HS-5 (cell line): ENCODE measurements around the gene FLNC.

Source experiments
- DNase-seq: peaks from one replicate; pipeline ENCODE4 v3.0.0-alpha.2; 2012; ENCODE audit warnings: low read depth

Gene FLNC

DNA sequence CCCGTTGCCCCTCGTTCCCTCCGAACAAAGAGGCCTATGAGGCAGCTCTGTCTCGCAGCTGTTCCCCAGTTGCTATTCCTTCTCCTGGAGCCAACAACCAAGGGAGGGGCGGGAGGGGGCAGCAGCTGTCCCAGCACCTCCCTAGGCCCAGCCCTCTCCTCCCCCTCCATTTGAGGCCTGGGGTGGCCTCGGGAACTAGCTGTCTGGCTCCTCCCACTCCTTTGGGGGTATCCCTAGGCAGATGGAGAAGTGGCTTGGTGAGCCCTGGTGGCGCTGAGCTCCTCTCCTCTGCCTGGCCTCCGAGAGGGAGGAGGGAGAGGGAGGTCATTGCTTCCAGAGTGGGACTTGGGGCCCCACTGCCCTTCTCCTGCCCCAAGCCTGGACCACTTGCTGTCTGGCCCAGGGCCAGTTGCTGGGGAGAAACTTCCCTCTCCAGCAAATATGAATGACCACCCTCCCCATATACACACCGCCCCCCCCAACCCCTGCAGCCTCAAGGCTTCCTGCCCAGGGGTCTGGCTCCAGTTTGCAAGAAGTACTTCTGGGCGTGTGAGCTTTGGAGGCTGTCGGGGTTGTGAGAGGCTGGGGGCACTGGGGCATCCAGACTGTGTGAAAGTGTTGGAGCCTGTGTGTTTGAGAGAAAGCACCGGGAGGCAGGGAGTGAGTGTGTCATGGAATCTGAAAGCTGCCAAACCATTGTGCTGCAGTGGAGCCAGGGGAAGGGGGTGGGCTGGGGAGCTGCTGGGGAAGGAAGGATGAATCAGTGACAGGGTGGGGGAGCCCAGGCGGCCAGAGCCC lies 3.1 kb downstream of the FLNC start:
- DNase-seq, result no peak

DNA sequence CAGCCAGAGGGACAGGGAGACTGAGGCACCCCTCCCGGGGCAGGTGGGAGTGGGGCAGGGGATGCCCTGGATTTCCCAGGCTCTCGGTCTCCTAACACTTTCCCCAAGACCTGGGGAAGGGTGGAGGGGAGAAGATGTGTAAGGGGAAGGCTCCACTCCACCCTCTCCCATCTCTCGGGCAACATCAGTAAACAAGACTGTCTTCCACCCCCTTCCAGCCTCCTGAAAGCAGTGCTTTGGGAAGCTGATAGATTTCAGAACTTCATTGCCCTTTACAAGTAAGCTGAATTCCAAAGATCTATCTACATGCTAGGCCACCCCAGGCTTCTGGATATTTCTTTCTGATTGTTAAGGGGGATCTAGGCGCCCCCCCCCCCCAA lies 3.7 kb downstream of the FLNC start:
- no peak for DNase-seq

DNA sequence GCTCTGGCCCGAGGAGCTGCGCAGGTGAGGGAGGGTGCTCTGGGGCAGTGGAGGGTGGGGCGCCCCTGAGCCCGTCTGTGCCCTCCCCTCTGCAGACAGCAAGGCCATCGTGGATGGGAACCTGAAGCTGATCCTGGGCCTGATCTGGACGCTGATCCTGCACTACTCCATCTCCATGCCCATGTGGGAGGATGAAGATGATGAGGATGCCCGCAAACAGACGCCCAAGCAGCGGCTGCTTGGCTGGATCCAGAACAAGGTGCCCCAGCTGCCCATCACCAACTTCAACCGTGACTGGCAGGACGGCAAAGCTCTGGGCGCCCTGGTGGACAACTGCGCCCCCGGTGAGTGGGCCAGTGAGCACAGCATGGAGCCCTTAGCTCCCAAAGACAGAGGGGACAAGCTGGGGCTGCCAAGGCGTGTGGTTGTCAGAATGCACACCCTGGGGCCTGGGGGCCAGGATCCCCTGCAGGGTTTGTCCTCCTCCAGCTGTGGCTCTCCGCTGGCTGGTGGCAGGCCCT lies 5.1 kb downstream of the FLNC start:
- DNase-seq, result no peak

DNA sequence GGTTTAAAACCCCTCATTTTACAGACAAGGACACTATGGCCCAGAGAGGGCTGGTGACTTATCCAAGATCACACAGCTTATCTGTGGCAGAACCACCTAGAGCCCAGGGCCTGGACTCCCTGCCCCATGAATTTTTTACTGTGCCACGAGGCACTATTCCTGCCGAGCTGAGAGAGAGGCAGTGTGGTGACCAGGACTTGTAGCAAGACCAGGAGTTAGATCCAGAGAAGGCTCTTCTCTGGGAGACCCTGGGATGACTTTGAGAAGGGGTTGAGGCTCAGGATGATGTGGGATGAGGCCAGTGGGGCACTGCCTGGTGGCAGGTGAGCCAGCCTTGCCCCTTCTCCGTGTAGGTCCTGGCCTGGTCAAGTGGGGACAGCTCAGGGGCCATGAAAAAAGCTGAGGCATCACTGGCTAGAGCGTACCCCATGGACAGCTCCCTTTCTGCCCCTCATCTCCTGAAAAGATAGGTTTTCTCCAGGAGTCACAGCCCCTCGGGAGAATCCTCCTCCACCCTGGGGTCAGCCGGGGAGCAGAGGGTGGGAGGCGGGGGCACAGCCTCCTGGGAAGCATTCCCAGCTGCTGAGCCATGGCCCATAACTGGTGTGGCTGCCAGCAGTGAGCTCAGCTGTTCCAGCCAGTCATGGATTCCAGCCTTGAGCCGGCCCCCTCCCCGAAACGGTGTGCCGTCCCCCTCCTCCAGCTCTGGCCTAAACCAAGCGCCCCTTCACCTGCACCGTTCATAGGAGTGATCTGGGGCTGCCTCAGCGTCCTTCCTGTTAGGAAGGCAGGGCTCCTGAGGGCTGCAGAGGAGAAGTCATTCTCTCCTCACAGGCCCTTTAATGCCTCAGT lies 5.8 kb downstream of the FLNC start:
- no peak for DNase-seq

DNA sequence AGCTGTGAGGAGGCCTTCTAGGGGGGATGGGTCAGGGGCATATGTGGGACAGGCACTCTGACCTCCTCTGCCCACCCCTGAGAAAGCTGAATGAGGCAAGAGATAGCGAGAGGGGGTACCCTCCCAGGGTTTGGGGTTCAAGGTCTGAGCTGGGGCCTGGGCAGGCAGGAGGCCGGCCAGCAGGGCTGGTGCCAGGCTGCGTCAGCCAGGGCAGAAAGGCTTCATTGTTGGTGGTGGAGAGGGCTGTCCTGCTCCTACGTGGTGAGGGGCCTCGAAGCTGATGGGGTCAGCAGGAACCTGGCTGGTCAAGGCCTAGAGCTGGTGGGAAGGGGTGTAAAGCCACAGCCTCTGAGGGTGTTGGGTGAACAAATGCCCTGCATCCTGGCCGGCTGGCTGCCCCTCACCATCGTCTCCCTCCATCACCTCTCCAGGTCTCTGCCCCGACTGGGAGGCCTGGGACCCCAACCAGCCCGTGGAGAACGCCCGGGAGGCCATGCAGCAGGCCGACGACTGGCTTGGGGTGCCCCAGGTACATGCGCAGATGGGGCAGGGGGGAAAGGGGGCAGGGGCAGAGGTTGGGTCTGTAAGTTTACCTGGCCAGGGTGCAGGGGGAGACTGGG lies 6.6 kb downstream of the FLNC start:
- no peak for DNase-seq

DNA sequence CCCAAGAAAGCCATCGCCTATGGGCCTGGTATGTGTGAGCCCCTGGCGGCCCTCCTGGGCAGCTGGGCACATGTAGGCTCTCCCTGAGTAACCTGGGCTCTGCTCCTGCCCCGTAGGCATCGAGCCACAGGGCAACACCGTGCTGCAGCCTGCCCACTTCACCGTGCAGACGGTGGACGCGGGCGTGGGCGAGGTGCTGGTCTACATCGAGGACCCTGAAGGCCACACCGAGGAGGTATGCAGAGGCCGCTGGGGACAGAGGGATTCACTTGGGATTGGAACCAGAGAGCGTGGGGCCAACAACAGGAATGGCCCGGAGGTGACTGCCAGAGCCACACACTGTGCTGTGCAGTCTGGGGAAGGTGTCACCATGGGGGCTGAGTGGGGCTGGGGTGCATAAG lies 7.3 kb downstream of the FLNC start:
- DNase-seq, result no peak

DNA sequence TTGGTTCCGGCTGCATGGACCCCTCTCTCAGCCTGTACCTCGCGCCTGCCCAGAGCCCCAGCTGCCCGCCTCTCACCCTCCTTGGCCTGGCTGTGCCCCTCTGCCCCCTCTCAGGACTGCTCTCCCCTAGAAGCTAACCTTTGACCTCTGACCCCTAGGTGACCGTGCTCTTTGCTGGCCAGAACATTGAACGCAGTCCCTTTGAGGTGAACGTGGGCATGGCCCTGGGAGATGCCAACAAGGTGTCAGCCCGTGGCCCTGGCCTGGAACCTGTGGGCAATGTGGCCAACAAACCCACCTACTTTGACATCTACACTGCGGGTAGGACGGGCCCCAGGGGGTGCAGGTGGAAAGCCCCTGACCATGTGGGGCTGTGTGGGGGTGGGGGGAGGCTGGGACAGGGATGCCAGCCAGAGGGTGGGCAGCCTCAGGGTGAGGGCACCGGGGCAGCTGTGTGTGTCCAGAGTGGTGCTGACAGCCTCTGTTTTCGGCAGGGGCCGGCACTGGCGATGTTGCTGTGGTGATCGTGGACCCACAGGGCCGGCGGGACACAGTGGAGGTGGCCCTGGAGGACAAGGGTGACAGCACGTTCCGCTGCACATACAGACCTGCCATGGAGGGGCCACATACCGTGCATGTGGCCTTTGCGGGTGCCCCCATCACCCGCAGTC lies 8.0 kb downstream of the FLNC start:
- DNase-seq, result no peak

DNA sequence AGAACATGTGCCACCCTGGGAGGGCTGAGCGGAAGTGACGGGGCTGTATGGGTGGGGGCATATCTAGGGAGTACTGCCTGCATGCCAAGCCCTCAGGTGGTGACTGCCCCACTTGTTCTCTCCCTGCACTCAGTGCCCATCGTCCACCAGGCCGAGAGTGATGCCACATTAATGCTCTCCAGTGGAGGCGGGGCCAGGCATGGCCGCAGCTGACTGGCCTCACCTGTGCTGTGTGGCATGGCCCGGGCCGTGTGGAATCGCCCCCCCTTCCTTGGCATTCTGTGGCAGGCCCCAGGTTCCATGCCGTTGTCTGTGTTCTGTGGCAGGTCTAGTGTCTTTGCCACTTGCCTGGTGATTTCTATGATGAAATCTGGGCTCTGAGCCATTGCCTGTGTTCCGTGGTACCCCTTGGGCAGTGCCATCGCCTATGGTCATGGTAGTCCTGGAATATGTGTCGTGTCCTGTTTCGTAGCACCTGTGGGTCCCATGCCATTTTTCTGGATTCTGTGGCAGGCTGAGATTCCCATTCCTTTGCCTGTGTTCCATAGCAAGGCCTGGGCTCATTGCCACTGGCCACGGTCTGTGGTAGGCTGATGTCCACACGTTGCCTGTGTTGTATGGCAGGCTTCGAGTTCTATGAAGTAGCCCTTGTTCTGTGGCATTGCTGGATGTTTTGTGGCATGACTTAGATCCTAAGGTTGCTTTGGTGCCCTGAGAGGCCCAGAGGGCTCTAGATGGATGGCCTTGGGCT lies 8.9 kb downstream of the FLNC start:
- no peak for DNase-seq

DNA sequence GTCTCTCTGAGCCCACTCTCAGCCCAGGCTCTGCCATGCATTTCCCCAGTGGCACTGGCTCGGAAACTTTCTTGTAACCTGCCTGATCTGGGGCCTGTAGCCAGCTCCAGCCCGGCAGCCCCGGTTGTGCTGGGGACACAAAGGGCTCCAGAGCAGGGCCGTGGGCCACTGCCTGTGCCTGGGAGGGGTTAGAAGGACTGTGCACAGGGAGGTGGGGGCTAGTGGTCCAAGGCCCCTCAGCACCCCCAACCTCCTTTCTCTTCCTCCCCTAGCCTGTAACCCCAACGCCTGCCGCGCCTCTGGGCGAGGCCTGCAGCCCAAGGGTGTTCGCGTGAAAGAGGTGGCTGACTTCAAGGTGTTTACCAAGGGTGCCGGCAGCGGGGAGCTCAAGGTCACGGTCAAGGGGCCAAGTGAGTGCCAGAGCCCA lies 9.6 kb downstream of the FLNC start:
- no peak for DNase-seq

DNA sequence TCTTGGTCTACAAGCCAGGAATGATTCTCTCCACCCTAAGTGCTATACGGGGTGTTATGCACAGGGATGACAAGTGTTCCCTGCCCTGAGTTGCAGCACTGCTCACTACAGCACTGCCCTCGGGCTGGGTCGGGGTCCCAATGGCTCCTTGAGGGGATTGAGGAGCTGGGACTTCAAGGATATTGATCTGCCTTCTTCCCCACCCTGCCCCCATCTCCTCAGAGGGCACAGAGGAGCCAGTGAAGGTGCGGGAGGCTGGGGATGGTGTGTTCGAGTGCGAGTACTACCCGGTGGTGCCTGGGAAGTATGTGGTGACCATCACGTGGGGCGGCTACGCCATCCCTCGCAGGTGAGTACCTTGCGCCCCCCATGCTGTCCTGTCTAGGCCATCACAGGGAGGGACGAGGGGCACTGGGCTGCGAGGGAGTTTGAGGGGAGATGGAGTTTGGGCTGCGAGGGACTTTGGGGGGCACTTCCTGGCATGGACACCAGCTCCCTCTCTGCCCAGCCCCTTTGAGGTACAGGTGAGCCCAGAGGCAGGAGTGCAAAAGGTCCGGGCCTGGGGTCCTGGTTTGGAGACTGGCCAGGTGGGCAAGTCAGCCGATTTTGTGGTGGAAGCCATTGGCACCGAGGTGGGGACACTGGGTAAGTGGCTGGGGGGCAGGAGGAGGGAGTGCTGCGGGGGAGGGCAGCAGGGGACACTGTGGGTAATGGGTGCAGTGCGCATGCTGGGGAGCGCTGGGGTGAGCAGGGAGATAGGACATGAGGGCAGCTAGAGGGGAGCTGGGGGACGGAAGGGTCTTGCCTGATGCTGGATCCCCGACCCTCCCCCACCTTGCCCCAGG lies 10.3 kb downstream of the FLNC start:
- DNase-seq, result no peak

DNA sequence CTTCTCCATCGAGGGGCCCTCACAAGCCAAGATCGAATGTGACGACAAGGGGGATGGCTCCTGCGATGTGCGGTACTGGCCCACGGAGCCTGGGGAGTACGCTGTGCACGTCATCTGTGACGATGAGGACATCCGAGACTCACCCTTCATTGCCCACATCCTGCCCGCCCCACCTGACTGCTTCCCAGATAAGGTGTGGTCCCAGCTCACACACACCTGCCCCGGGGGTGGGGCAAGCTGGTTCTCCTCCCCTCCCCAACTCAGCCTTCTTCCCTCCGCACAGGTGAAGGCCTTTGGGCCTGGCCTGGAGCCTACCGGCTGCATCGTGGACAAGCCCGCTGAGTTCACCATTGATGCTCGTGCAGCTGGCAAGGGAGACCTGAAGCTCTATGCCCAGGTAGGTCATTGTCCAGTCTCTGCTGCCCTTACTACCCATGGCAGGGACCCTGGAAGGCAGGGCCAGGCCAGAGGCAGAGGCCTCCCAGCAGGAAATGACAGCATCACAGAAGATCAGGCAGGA lies 11.0 kb downstream of the FLNC start:
- no peak for DNase-seq

DNA sequence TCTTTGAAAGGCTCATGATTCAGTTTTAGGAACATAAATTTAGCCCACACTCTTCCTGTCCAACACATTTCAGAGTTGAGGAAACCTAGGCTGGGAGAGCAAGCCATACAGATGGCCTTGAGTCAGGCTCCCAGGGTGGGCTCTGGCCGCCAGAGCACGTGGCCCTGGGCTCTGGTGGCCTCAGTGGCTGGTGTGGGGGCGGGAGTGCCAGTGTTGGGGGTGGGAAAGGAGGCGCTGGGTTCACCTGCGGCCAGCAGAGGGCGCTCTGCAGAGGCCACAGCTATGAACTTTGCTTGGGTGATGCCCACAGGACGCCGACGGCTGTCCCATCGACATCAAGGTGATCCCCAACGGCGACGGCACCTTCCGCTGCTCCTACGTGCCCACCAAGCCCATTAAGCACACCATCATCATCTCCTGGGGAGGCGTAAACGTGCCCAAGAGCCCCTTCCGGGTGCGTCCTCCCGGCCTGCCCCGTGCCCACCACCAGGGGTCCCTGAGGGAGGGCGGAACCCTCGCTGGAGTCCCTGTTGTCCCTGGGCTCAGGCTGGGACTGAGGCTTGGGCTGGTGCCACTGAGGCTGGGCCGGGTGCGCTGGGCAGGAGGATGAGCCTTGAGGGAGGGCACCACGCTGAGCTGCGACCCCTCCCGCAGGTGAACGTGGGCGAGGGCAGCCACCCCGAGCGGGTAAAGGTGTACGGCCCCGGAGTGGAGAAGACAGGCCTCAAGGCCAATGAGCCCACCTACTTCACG lies 11.9 kb downstream of the FLNC start:
- DNase-seq, result no peak

DNA sequence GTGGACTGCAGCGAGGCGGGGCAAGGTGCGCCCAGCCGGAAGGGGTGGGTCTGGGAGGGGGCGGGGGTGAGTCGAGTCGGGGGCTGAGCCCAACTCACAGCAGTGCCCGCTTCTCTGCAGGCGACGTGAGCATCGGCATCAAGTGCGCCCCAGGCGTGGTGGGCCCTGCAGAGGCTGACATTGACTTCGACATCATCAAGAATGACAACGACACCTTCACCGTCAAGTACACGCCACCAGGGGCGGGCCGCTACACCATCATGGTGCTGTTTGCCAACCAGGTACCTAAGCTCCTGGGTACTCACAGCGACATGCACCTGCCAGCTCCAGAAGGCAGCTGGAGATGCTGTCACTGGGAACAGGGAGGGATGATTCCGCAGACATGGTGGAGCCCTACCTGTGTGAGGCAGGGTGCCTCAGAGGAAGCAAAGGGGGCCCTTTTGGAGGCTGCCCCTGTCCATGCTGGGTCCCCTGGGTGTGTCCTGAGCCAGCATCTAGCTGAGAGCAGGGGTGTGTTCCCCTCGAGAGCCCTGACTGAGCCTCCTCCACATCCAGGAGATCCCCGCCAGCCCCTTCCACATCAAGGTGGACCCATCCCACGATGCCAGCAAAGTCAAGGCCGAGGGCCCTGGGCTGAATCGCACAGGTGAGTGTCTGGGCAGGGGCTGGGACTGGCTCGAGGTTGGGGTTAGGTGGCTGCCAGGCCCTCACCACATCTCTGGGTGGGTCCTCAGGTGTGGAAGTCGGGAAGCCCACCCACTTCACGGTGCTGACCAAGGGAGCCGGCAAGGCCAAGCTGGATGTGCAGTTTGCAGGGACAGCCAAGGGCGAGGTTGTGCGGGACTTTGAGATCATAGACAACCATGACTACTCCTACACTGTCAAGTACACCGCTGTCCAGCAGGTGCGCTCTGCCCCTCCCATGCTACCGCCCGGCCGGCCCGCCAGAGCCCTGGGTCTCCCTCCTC lies 12.8 kb downstream of the FLNC start:
- no peak for DNase-seq

DNA sequence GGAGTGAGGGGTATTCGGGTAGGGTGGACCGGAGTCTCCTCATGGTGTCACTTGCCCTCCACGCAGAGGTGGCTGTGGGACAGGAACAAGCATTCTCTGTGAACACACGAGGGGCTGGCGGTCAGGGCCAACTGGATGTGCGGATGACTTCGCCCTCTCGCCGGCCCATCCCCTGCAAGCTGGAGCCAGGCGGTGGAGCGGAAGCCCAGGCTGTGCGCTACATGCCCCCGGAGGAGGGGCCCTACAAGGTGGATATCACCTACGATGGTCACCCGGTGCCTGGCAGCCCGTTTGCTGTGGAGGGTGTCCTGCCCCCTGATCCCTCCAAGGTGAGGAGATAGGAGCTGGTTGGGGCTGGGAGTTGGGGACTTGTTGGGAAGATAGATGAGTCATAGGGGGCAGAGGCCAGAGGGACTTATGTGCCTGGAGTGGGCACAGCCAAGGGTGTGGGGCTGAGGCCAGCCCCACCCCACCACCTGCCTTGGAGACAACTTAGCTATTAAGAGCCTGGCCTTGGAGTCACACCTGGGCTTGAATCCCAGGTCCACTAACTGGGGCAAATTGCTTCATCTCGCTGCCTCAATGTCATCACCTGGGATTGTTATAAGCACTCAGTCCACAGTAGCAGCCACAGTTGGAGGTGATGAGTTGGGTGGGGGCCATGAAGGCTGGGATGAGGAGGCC lies 13.9 kb downstream of the FLNC start:
- no peak for DNase-seq

DNA sequence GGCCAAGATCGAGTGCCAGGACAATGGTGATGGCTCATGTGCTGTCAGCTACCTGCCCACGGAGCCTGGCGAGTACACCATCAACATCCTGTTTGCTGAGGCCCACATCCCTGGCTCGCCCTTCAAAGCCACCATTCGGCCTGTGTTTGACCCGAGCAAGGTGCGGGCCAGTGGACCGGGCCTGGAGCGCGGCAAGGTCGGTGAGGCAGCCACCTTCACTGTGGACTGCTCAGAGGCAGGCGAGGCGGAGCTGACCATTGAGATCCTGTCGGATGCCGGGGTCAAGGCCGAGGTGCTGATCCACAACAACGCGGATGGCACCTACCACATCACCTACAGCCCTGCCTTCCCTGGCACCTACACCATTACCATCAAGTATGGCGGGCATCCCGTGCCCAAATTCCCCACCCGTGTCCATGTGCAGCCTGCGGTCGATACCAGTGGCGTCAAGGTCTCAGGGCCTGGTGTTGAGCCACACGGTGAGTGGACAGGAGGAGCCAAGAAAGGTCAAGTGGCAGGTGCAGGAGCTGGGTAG lies 14.6 kb downstream of the FLNC start:
- no peak for DNase-seq

DNA sequence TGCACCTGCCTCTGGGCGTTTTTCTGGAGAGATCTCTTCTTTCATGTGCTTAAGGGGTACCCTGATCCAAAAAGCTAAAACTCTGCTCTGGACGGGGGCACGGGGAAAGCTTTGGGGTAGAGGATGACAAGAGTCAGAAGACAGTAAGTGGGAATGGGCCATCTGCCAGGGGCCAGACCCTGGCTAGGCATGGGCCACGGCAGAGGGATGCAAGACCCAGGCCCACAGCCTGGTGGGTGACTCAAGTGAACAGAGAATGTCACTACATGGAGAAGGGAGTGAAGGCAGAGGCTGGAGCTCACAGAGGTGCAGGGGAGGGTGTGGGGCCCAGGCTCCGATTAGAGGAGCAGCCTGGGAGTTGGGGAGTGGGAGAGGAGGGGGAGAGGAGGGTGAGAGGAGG lies 15.3 kb downstream of the FLNC start:
- DNase-seq, result no peak

DNA sequence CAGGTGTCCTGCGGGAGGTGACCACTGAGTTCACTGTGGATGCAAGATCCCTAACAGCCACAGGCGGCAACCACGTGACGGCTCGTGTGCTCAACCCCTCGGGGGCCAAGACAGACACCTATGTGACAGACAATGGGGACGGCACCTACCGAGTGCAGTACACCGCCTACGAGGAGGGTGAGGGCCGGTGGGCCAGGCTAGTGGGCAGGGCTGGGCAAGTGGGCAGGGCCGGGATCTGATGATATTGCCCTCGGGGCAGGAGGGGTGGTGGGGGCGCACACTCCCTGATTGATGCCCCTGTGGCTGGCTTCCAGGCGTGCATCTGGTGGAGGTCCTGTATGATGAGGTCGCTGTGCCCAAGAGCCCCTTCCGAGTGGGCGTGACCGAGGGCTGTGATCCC lies 15.8 kb downstream of the FLNC start:
- DNase-seq, result no peak
